HepG2 (cell line): Measurements from ENCODE around the gene CHKA. TPM values are rescaled to one million over a fixed set of nuclear protein-coding genes. Genes with fewer than 3 reads are reported as not detected.

Source experiments
- ATAC-seq: fragments of 200-7000 bp; cut with Tn5 transposase; 3 replicates; pipeline ENCODE4 v1.9.1; 2020; ENCODE audit warnings: mild to moderate bottlenecking, moderate library complexity
- BruUV-seq: library from RNA; stranded (reverse); fragments of 400-500 nt; replicated peaks from 2 replicates; lab custom pipeline; 2021; lab: Mats Ljungman, UMichigan
- CTCF ChIA-PET: fragments of 300-600 bp; formaldehyde crosslinking; extraction: SDS; loops from one replicate; lab custom pipeline; 2021; ENCODE audit warnings: low total read pairs, inconsistent platforms, low intra/inter-chr PET ratio; lab: Yijun Ruan, JAX
- POLR2A ChIA-PET: fragments of 350-600 bp; sonication (Branson Sonifier 250); formaldehyde crosslinking; loops from one replicate; lab custom pipeline; 2020; ENCODE audit warnings: antibody characterized with exemption, inconsistent platforms; lab: Yijun Ruan, JAX
- DNase-seq: peaks from one replicate; pipeline ENCODE4 v3.0.0-alpha.2; 2015; ENCODE audit warnings: low spot score
- FAIRE-seq: peaks from 3 replicates; lab custom pipeline; 2011; peaks lifted over from hg19 to GRCh38; lab: Jason Lieb, UNC
- H2AFZ ChIP-seq: one replicate; pipeline ENCODE4 v1.6.1; 2011; ENCODE audit warnings: low read length, inconsistent platforms
- H3K27ac ChIP-seq: fragments of 300-600 bp; 3 replicates; pipeline ENCODE4 v1.8.0; 2011; ENCODE audit warnings: mixed run types, mild to moderate bottlenecking, mixed read lengths, low read length, inconsistent platforms; ENCODE audit not compliant: insufficient read depth; ENCODE audit errors: extremely low read length
- H3K27me3 ChIP-seq, 2 experiments: fragments of 200-600 bp in 1 of 2; 2 replicates in 1 of 2; 3 replicates in 1 of 2; pipeline versions ENCODE4 v1.6.0 to v1.8.0; 2011; ENCODE audit warnings: low read length in 2 of 2, mild to moderate bottlenecking in 2 of 2, moderate library complexity in 2 of 2, inconsistent platforms in 1 of 2; ENCODE audit not compliant: insufficient read depth in 2 of 2, control insufficient read depth in 1 of 2
- H3K36me3 ChIP-seq, 2 experiments: fragments of 200-600 bp in 1 of 2; replicated peaks in 1 of 2; 2 replicates in 1 of 2; 3 replicates in 1 of 2; pipeline versions ENCODE4 v1.5.1 to v1.8.0; 2011; ENCODE audit warnings: low read length in 2 of 2, inconsistent platforms in 1 of 2; ENCODE audit not compliant: insufficient read depth in 2 of 2, control insufficient read depth in 1 of 2
- H3K4me1 ChIP-seq: 2 replicates; pipeline ENCODE4 v1.5.1; 2012; ENCODE audit warnings: low read length, inconsistent platforms; ENCODE audit not compliant: insufficient read depth
- H3K4me2 ChIP-seq: 2 replicates; pipeline ENCODE4 v1.6.0; 2011; ENCODE audit warnings: low read depth, low read length, inconsistent platforms
- H3K4me3 ChIP-seq, 3 experiments: fragments of 200-600 bp in 1 of 3; sonication (generic), shearing (Covaris generic) in 1 of 3; replicated peaks in 1 of 3; 2 replicates each; pipeline ENCODE4 v1.5.1; 2011 to 2016; ENCODE audit warnings: low read length in 3 of 3, inconsistent platforms in 2 of 3, low read depth in 2 of 3, mild to moderate bottlenecking in 2 of 3, control low read depth in 1 of 3, mixed read lengths in 1 of 3; ENCODE audit not compliant: insufficient read depth in 1 of 3
- H3K79me2 ChIP-seq: one replicate; pipeline ENCODE4 v1.6.1; 2011; ENCODE audit warnings: low read length, inconsistent platforms; ENCODE audit not compliant: insufficient read depth
- H3K9ac ChIP-seq: 2 replicates; pipeline ENCODE4 v1.6.0; 2011; ENCODE audit warnings: mild to moderate bottlenecking, low read depth, low read length, inconsistent platforms; ENCODE audit not compliant: insufficient read depth
- H3K9me3 ChIP-seq: 2 replicates; pipeline ENCODE4 v1.5.1; 2012; ENCODE audit warnings: mild to moderate bottlenecking, low read length
- H4K20me1 ChIP-seq: 2 replicates; pipeline ENCODE4 v1.6.0; 2011; ENCODE audit warnings: inconsistent platforms, mild to moderate bottlenecking, low read length, moderate library complexity; ENCODE audit not compliant: insufficient read depth
- MZF1 ChIP-seq: sonication (generic); formaldehyde crosslinking; IDR thresholded peaks from 2 replicates; pipeline ENCODE4 v1.8.1; 2023; ENCODE audit warnings: mild to moderate bottlenecking, missing genetic modification reagents, borderline replicate concordance
- RBFOX2 ChIP-seq: fragments of 200-400 bp; formaldehyde crosslinking; IDR thresholded peaks from 2 replicates; pipeline ENCODE4 v1.6.1; 2017; ENCODE audit warnings: low read depth, mild to moderate bottlenecking, low read length
- SETDB1 ChIP-seq: sonication (generic); formaldehyde crosslinking; IDR thresholded peaks from 2 replicates; pipeline ENCODE4 v1.5.1; 2020; ENCODE audit warnings: missing genetic modification reagents, mild to moderate bottlenecking, borderline replicate concordance
- WGBS: methylation state at CpG from one replicate; pipeline ENCODE4 v1.1.6; 2017; ENCODE audit warnings: low lambda C conversion rate; 5-methylcytosine and 5-hydroxymethylcytosine counted together
- in situ Hi-C: cut with HindIII; loops from 2 replicates; pipeline ENCODE4 v1.10.0; 2017; ENCODE audit warnings: low pct_unique_long_range_greater_than_20kb; ENCODE audit not compliant: extremely low pct_ligation_motif_present
- intact Hi-C: fragments of 100-400 bp; cut with micrococcal nuclease; formaldehyde crosslinking; loops from one replicate; pipeline ENCODE4 v1.10.0; 2022; ENCODE audit not compliant: unreplicated experiment
- polyA plus RNA-seq, 8 experiments: library from polyadenylated mRNA; depleted of rRNA in 3 of 8; stranded (reverse) in 7 of 8; unstranded in 1 of 8; fragments of >200 nt; fragmentation: Illumina TruSeq in 4 of 8; extraction: Trizol in 4 of 8; gene quantifications; 2 replicates each; pipeline versions ENCODE4 v1.2.1 to v1.2.3, GENCODE V29; 2011 to 2016; ENCODE audit warnings: low read depth in 4 of 8, missing spikeins in 1 of 8, mixed read lengths in 1 of 8; ENCODE audit not compliant: insufficient read depth in 1 of 8
- total RNA-seq, 5 experiments: library from RNA; depleted of rRNA; stranded (reverse); fragments of >200 nt; fragmentation: Illumina TruSeq; extraction: Trizol; gene quantifications; 2 replicates each; pipeline ENCODE4 v1.2.3, GENCODE V29; 2016; ENCODE audit warnings: low read depth in 1 of 5

Gene CHKA
- total and polyA plus RNA-seq, 2 of the 13 experiments (the other 11 are each of a cell fraction or from before 2014, with no cell fraction given) = 71.6 to 92.7 TPM

DNA sequence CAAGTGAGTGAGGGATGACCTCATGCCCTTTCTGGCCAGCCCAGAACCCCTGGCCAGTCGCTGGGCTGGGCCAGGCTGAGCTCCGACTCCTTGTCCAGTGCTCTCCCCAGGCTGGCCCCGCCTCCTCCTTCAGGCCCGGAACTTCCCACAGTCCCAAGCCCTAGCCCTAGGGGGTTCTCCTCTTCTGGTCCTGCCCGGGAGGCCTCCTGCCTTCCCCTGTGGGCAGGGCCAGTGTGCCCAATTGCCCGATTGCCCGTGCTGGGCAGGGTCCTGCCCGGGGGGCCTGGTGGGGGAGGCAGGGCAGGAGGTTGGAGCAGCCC lies 78.2 kb downstream of the CHKA start:
- BruUV-seq = no TSS peak
- H3K4me3 ChIP-seq = no peak overlapping the region
- 0 out of 2 replicates have a peak, but pooled peaks have one; percentile 13 for TF ChIP-seq RBFOX2
- no peak for TF ChIP-seq MZF1
- H3K27ac ChIP-seq = no peak overlapping the region
- H3K27me3 ChIP-seq = no peaks in the 10 kb centered on the region
- no peak overlapping the region for H3K4me2 ChIP-seq
- no peak overlapping the region for H2AFZ ChIP-seq
- no peak for DNase-seq
- POLR2A ChIA-PET = interaction anchor here (1.7 kb wide), 1 partner anchor 10 kb away, joined by 6 read pairs; no protein-coding TSS in a partner anchor
- H3K4me1 ChIP-seq = peaks cover 15% of the 10 kb centered on the region
- H3K79me2 ChIP-seq = peaks cover 17% of the 10 kb centered on the region
- peaks cover 2 to 18% of the 10 kb centered on the region in 2 experiments; a peak in 4 of 5 replicates for H3K36me3 ChIP-seq
- no peaks in the 10 kb centered on the region for H4K20me1 ChIP-seq
- WGBS = 93% methylated on average over 3 of the region's 8 CpGs
- in situ Hi-C loops = no loop called here
- no peak for ATAC-seq
- FAIRE-seq = no peak
- H3K9me3 ChIP-seq = no peaks in the 10 kb centered on the region
- intact Hi-C loops = no loop called here
- no peak overlapping the region for H3K9ac ChIP-seq
- CTCF ChIA-PET = no interaction called here

DNA sequence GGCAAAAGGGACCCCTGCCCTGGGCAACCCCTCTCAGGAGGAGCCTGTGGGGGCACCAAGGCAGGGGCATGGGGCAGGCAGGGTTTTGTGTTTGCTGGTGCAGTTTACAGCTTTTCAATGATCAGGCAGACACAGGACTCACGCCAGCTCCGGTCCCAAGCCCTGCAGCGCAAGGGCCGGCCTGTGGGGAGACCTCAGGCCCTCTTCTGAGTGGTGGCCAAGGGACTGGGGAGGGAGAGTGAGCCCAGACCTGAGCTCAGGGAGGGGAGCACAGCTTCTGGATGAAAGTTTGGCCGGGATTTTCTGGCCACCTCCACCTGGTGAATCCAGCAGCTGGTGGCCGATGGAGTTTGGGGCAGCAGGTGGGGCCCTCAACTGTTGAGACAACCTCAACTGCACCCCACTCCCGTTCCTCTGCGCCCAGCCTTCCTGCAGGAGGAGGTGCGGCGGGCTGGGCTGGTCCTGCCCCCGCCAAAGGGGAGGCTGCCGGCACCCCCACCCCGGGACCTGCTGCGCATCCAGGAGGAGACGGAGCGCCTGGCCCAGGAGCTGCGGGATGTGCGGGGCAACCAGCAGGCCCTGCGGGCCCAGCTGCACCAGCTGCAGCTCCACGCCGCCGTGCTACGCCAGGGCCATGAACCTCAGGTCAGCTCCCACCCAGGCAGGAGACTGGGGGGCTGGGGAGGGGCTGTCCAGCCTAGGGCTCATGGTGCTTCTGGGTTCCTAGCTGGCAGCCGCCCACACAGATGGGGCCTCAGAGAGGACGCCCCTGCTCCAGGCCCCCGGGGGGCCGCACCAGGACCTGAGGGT lies 78.8 kb downstream of the CHKA start:
- no peaks in the 10 kb centered on the region for H4K20me1 ChIP-seq
- intact Hi-C loops = no loop called here
- 100% methylated on average over 1 of the region's 27 CpGs for WGBS

More for the DNA sequence above, 78.8 kb downstream of the CHKA start:
- no peaks in the 10 kb centered on the region for H3K27me3 ChIP-seq
- ATAC-seq (no peak), DNase-seq (no peak), FAIRE-seq (no peak)
- peaks cover 17% of the 10 kb centered on the region for H3K79me2 ChIP-seq
- no peaks in the 10 kb centered on the region for H3K9me3 ChIP-seq
- no peak overlapping the region for H3K4me3 ChIP-seq
- H2AFZ ChIP-seq = no peak overlapping the region
- ChIA-PET CTCF (no interaction called here), POLR2A (interaction anchor here (1.7 to 2.3 kb wide), 2 partner anchors 10 to 18 kb away, joined by 6 read pairs; no protein-coding TSS in a partner anchor)
- H3K4me2 ChIP-seq = no peak overlapping the region
- H3K9ac ChIP-seq = no peak overlapping the region
- H3K36me3 ChIP-seq = peaks cover 2 to 16% of the 10 kb centered on the region in 2 experiments; a peak in 4 of 5 replicates
- no peak overlapping the region for H3K27ac ChIP-seq
- BruUV-seq = no TSS peak
- peaks cover 20% of the 10 kb centered on the region for H3K4me1 ChIP-seq
- in situ Hi-C loops = no loop called here
- TF ChIP-seq RBFOX2 (peak; percentile 23; the same call in 1 of the 2 replicates), SETDB1 (CRISPR knock-in tag) (no peak)
- TF ChIP-seq, all 625 proteins: peak for 1
